Peyer's patch (tissue), 4 donors: ENCODE data around the gene IPO11. TPM values are rescaled to one million over a fixed set of nuclear protein-coding genes. Genes with fewer than 3 reads are reported as not detected.

ENCODE experiments used
- DNase-seq, 3 donors: peaks; one replicate each; pipeline ENCODE4 v3.0.0-alpha.2; 2017 to 2019
- H3K27ac ChIP-seq, 4 donors: fragments of 200-600 bp; sonication (generic); one replicate each; pipeline ENCODE4 v1.5.1; 2016 to 2019
- H3K27me3 ChIP-seq, 2 donors: fragments of 200-600 bp; sonication (generic); one replicate each; pipeline ENCODE4 v1.5.1; 2019
- H3K36me3 ChIP-seq, 3 donors: fragments of 200-600 bp; sonication (generic); one replicate each; pipeline ENCODE4 v1.5.1; 2016 to 2019
- H3K4me1 ChIP-seq, 4 donors: fragments of 200-600 bp; sonication (generic); one replicate each; pipeline ENCODE4 v1.5.1; 2016 to 2019
- H3K4me3 ChIP-seq, 4 donors: fragments of 200-600 bp; sonication (generic); 1 replicate in 3 of 4; 2 replicates in 1 of 4; pipeline ENCODE4 v1.5.1; 2016 to 2019; ENCODE audit warnings: mild to moderate bottlenecking in 1 of 4
- H3K9me3 ChIP-seq, 4 donors: fragments of 200-600 bp; sonication (generic); one replicate each; pipeline ENCODE4 v1.5.1; 2016 to 2019; ENCODE audit warnings: mild to moderate bottlenecking in 1 of 4
- POLR2A ChIP-seq, 2 donors: fragments of 450-650 bp; IDR thresholded peaks; one replicate each; pipeline ENCODE4 v1.5.1; 2017; ENCODE audit warnings: antibody characterized with exemption in 2 of 2, mild to moderate bottlenecking in 2 of 2, moderate library complexity in 2 of 2
- total RNA-seq, 4 donors: library from RNA; depleted of rRNA; stranded (reverse); fragments of >200 nt; gene quantifications; one replicate each; pipeline ENCODE4 v1.1.0, GENCODE V29; 2016
- TF ChIP-seq, protein P1 (sequence below), 6 experiments: fragments of 450-650 bp in 4 of 6; fragments of 200-600 bp in 2 of 6; sonication (generic) in 1 of 6; IDR thresholded peaks; one replicate each; pipeline ENCODE4 v1.5.1; 2017 to 2019; ENCODE audit warnings: antibody characterized with exemption in 6 of 6, mild to moderate bottlenecking in 3 of 6, moderate library complexity in 1 of 6

Gene IPO11
- total RNA-seq, 4 donors from 2014 or later: 5.6 to 27.2 (median 13.1) TPM

DNA sequence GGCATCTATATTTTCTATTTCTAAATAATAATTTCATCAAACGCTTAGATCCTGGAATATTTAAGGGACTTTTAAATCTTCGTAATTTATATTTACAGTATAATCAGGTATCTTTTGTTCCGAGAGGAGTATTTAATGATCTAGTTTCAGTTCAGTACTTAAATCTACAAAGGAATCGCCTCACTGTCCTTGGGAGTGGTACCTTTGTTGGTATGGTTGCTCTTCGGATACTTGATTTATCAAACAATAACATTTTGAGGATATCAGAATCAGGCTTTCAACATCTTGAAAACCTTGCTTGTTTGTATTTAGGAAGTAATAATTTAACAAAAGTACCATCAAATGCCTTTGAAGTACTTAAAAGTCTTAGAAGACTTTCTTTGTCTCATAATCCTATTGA is 167.2 kb downstream of the IPO11 start:
- Histone ChIP-seq H3K27ac (no peak overlapping the region), H3K4me3 (no peak overlapping the region), H3K4me1 (no peaks in the 10 kb centered on the region), H3K9me3 (no peaks in the 10 kb centered on the region), H3K27me3 (no peaks in the 10 kb centered on the region), H3K36me3 (peaks cover 0 to 3% (median 0%) of the 10 kb centered on the region in 3 donors)
- TF ChIP-seq POLR2A (IDR thresholded peaks at IDR 0.05): no peak
- TF ChIP-seq, protein P1, sequence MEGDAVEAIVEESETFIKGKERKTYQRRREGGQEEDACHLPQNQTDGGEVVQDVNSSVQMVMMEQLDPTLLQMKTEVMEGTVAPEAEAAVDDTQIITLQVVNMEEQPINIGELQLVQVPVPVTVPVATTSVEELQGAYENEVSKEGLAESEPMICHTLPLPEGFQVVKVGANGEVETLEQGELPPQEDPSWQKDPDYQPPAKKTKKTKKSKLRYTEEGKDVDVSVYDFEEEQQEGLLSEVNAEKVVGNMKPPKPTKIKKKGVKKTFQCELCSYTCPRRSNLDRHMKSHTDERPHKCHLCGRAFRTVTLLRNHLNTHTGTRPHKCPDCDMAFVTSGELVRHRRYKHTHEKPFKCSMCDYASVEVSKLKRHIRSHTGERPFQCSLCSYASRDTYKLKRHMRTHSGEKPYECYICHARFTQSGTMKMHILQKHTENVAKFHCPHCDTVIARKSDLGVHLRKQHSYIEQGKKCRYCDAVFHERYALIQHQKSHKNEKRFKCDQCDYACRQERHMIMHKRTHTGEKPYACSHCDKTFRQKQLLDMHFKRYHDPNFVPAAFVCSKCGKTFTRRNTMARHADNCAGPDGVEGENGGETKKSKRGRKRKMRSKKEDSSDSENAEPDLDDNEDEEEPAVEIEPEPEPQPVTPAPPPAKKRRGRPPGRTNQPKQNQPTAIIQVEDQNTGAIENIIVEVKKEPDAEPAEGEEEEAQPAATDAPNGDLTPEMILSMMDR (IDR thresholded peaks at IDR 0.05): no peak
- DNase-seq: no peak

DNA sequence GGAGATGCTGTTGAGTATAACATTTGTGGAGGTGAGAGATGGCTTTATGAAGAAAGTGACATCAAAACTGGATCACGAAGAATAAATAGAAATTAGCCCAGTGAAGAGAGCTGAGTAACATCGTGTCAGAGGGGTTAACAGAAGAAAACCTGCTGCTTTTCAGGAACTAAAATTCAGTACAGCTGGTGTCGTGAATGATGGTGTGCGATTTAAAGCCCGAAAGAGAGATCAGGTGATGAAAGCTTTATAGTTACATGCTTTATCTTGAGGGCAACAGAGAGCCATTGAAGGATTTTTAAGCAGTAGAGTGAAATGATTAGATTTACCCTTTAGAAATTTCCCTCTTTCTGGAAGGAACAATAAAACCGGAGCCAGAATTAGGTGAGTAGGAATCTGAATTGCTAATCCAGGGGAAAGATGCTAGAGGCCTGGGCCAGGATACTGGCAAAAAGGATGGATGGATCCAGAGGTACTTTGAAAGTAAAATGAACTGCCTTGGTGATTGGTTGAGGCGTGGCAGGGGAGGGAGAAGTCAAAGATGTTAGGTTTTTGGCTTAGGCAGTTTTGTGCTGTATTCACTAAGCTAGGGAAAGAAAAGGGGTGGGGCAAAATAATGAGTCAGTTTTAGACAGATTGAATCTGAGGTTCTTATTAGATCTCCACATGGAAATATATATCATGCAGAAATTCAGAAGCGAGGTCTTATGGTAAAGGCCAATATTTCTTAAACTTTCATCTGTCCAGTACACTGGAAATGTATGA is 169.5 kb downstream of the IPO11 start:
- Histone ChIP-seq H3K27ac (no peak overlapping the region), H3K4me3 (no peak overlapping the region), H3K36me3 (peaks cover 0 to 3% (median 0%) of the 10 kb centered on the region in 3 donors), H3K4me1 (no peaks in the 10 kb centered on the region), H3K27me3 (no peaks in the 10 kb centered on the region), H3K9me3 (no peaks in the 10 kb centered on the region)
- TF ChIP-seq, protein P1 (IDR thresholded peaks at IDR 0.05): no peak
- no peak for TF ChIP-seq POLR2A (IDR thresholded peaks at IDR 0.05)
- DNase-seq: no peak

DNA sequence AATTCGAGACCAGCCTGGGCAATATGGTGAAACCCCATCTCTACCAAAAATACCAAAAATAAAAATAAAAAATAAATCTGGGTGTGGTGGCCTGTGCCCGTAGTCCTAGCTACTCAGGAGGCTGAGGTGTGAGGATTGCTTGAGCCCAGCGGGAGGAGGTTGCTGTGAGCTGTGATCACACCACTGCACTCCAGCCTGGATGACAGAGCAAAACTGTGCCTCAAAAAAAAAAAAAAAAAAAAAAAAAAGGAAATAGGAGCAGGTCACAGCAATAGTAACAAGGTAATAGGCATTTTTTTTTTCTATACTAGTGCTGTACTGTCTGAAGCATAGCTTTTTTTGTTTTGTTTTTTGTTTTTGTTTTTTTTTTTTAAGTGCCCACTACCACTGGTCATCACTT is 171.8 kb downstream of the IPO11 start:
- TF ChIP-seq, protein P1 (IDR thresholded peaks at IDR 0.05): no peak
- TF ChIP-seq POLR2A (IDR thresholded peaks at IDR 0.05): no peak
- H3K27me3 ChIP-seq: no peaks in the 10 kb centered on the region
- H3K9me3 ChIP-seq: no peaks in the 10 kb centered on the region
- no peaks in the 10 kb centered on the region for H3K4me1 ChIP-seq
- H3K4me3 ChIP-seq: no peak overlapping the region
- peaks cover 0 to 3% (median 0%) of the 10 kb centered on the region in 3 donors for H3K36me3 ChIP-seq
- no peak for DNase-seq
- no peak overlapping the region for H3K27ac ChIP-seq

DNA sequence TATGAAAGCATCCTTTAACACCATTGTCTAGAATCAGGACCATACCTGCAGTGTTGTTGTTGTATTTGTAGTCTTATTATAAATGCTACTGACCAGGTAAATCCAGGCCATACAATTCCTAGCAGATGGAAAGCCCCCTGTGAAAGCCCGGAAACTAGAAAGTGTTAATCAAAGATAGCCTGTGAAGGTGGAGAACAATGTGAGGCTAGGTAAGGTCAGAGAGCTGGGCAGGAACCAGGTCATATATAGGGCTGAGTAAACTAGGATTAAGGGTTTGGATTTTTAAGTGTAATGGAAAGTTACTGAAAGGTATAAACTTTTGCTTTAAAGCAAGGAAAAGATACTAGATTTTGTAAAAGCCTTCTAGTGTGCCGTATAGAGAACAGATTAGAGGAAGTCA is 172.7 kb downstream of the IPO11 start:
- Histone ChIP-seq H3K27ac (no peak overlapping the region), H3K36me3 (peaks cover 0 to 3% (median 0%) of the 10 kb centered on the region in 3 donors), H3K4me3 (no peak overlapping the region), H3K4me1 (no peaks in the 10 kb centered on the region), H3K9me3 (no peaks in the 10 kb centered on the region), H3K27me3 (no peaks in the 10 kb centered on the region)
- no peak for TF ChIP-seq POLR2A (IDR thresholded peaks at IDR 0.05)
- TF ChIP-seq, protein P1 (IDR thresholded peaks at IDR 0.05): no peak
- DNase-seq: no peak

DNA sequence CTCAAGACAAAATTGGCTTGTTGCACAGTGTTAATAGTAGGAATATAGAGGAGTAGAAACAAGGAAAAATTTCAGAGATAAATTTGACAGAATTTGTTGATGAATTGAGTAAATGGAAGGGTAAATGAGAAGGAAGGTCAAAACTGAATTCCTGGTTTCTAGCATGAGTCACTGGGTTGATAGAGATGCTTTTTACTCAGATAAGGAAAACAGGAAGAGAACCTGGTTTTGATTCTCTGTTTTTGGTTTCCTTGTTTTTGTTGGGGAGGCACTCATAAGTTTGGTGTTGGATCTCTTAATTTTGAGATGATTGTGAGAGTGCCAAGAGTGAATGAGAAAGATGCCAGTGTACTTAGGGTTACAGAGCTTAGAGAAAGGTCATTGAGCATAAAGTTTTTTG is 173.2 kb downstream of the IPO11 start:
- no peak for TF ChIP-seq POLR2A (IDR thresholded peaks at IDR 0.05)
- TF ChIP-seq, protein P1 (IDR thresholded peaks at IDR 0.05): no peak
- Histone ChIP-seq H3K4me1 (no peaks in the 10 kb centered on the region), H3K36me3 (peaks cover 0 to 2% (median 0%) of the 10 kb centered on the region in 3 donors), H3K9me3 (no peaks in the 10 kb centered on the region), H3K4me3 (no peak overlapping the region), H3K27ac (no peak overlapping the region), H3K27me3 (no peaks in the 10 kb centered on the region)
- DNase-seq: no peak
